ENCODE measurements around the gene SEMA4D.

GRCh38 chr9:89381308-89381609, 116.7 kb downstream of the SEMA4D start:
- TF ChIP-seq, protein P1, sequence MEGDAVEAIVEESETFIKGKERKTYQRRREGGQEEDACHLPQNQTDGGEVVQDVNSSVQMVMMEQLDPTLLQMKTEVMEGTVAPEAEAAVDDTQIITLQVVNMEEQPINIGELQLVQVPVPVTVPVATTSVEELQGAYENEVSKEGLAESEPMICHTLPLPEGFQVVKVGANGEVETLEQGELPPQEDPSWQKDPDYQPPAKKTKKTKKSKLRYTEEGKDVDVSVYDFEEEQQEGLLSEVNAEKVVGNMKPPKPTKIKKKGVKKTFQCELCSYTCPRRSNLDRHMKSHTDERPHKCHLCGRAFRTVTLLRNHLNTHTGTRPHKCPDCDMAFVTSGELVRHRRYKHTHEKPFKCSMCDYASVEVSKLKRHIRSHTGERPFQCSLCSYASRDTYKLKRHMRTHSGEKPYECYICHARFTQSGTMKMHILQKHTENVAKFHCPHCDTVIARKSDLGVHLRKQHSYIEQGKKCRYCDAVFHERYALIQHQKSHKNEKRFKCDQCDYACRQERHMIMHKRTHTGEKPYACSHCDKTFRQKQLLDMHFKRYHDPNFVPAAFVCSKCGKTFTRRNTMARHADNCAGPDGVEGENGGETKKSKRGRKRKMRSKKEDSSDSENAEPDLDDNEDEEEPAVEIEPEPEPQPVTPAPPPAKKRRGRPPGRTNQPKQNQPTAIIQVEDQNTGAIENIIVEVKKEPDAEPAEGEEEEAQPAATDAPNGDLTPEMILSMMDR (IDR thresholded peaks at IDR 0.05) = no peak
- no peak for TF ChIP-seq EP300 (IDR thresholded peaks at IDR 0.05)
